OCI-LY1 (cell line): Measurements from ENCODE around the gene HDAC8.

ENCODE experiments used
- CTCF ChIP-seq: fragments of 200-600 bp; sonication (generic), shearing (Covaris generic); IDR thresholded peaks from 2 replicates; pipeline ENCODE4 v1.5.1; 2017; ENCODE audit warnings: mild to moderate bottlenecking, antibody characterized with exemption, low read length, moderate library complexity, mixed read lengths
- EZH2 ChIP-seq: fragments of 200-600 bp; sonication (generic), shearing (Covaris generic); IDR thresholded peaks from 2 replicates; pipeline ENCODE4 v1.8.0; 2017; ENCODE audit warnings: borderline replicate concordance, mixed run types, mild to moderate bottlenecking, antibody characterized with exemption, low read length, moderate library complexity, mixed read lengths

GRCh38 chrX:72352786-72353185 lies 219.9 kb downstream of the HDAC8 start:
- no peak for TF ChIP-seq CTCF
- TF ChIP-seq EZH2, result no peak
